Loucy (cell line): ENCODE results near the gene PSMC3IP.
"Not testable (repeated sequence)": the region's sequence is repeated elsewhere in the genome, so short reads cannot be mapped to it uniquely, and the experiment has no call there.

Experiments used
- H2AFZ ChIP-seq: fragments of 200-600 bp; sonication (generic); 2 replicates; pipeline ENCODE4 v1.6.0; 2016; ENCODE audit warnings: antibody characterized with exemption, mild to moderate bottlenecking, low read length, moderate library complexity
- H3F3A ChIP-seq: fragments of 200-600 bp; 2 replicates; pipeline ENCODE4 v1.6.0; 2016; ENCODE audit warnings: antibody characterized with exemption, low read depth, mild to moderate bottlenecking
- H3K27me3 ChIP-seq: fragments of 200-600 bp; sonication (generic); 2 replicates; pipeline ENCODE4 v1.6.1; 2014; ENCODE audit warnings: low read length, mild to moderate bottlenecking; ENCODE audit not compliant: insufficient read depth, poor library complexity, severe bottlenecking
- H3K36me3 ChIP-seq: fragments of 200-600 bp; sonication (generic); 2 replicates; pipeline ENCODE4 v1.6.1; 2016; ENCODE audit warnings: low read length; ENCODE audit not compliant: insufficient read depth
- H3K4me1 ChIP-seq: fragments of 200-600 bp; sonication (generic); 2 replicates; pipeline ENCODE4 v1.5.1; 2014; ENCODE audit warnings: low read length, mild to moderate bottlenecking; ENCODE audit not compliant: insufficient read depth, poor library complexity, severe bottlenecking
- H3K4me2 ChIP-seq: fragments of 200-600 bp; sonication (generic); 2 replicates; pipeline ENCODE4 v1.6.0; 2014; ENCODE audit warnings: antibody characterized with exemption, low read length, low read depth, mild to moderate bottlenecking; ENCODE audit not compliant: poor library complexity, severe bottlenecking
- H3K4me3 ChIP-seq: fragments of 200-600 bp; sonication (generic); 2 replicates; pipeline ENCODE4 v1.5.1; 2014; ENCODE audit warnings: low read length, mild to moderate bottlenecking, mixed read lengths; ENCODE audit not compliant: poor library complexity, severe bottlenecking
- H3K79me2 ChIP-seq: fragments of 200-600 bp; sonication (generic); 2 replicates; pipeline ENCODE4 v1.6.1; 2014; ENCODE audit warnings: low read length; ENCODE audit not compliant: insufficient read depth
- H3K9ac ChIP-seq: fragments of 200-600 bp; sonication (generic); 2 replicates; pipeline ENCODE4 v1.6.0; 2014; ENCODE audit warnings: mild to moderate bottlenecking, low read depth, low read length, moderate library complexity; ENCODE audit not compliant: poor library complexity, severe bottlenecking
- H3K9me2 ChIP-seq: fragments of 200-600 bp; sonication (generic); replicated peaks from 2 replicates; pipeline ENCODE4 v1.6.1; 2016; ENCODE audit warnings: low read depth, low read length, mixed read lengths
- H3K9me3 ChIP-seq: fragments of 200-600 bp; sonication (generic); 2 replicates; pipeline ENCODE4 v1.6.1; 2014; ENCODE audit warnings: mild to moderate bottlenecking, antibody characterized with exemption, low read length, low read depth; ENCODE audit not compliant: insufficient read depth
- H4K20me1 ChIP-seq: fragments of 200-600 bp; sonication (generic); 2 replicates; pipeline ENCODE4 v1.6.0; 2014; ENCODE audit warnings: antibody characterized with exemption, low read length, mild to moderate bottlenecking; ENCODE audit not compliant: insufficient read depth, poor library complexity, severe bottlenecking
- CTCF ChIP-seq: fragments of 200-600 bp; sonication (generic); conservative IDR thresholded peaks from 2 replicates; pipeline ENCODE4 v1.5.1; 2014; ENCODE audit warnings: mild to moderate bottlenecking, antibody characterized with exemption, low read length
- EZH2phosphoT487 ChIP-seq: fragments of 200-600 bp; IDR thresholded peaks from 2 replicates; pipeline ENCODE4 v1.6.1; 2018; ENCODE audit warnings: antibody characterized with exemption, mild to moderate bottlenecking, moderate library complexity, borderline replicate concordance

PSMC3IP gene

GRCh38 chr17:42577532-42578281 lies at the start of gene PSMC3IP:
Gene PSMC3IP (minus strand): TSS chr17:42577729. CDS start chr17:42577686, 43 bp downstream.
- Histone ChIP-seq H4K20me1 (no peaks in the 10 kb centered on the region), H3F3A (no peaks in the 10 kb centered on the region; the same call in 1 of the 2 replicates), H3K9ac (peak within 1 kb of the TSS; percentile 94), H3K9me3 (no peaks in the 10 kb centered on the region), H3K4me3 (peak within 1 kb of the TSS; percentile 99), H3K27me3 (no peaks in the 10 kb centered on the region), H2AFZ (peak within 1 kb of the TSS; percentile 95), H3K9me2 (no peaks in the 10 kb centered on the region), H3K4me2 (peak within 1 kb of the TSS; percentile 95), H3K36me3 (peaks cover 44% of the 10 kb centered on the region; the same call in 1 of the 2 replicates), H3K79me2 (peaks cover 21% of the 10 kb centered on the region), H3K4me1 (peaks cover 11% of the 10 kb centered on the region)
- TF ChIP-seq CTCF: peak; percentile 46
- no peak for TF ChIP-seq EZH2phosphoT487

- Histone ChIP-seq H3K27me3 (no peaks in the 10 kb centered on the region), H4K20me1 (no peaks in the 10 kb centered on the region), H3K9me2 (no peaks in the 10 kb centered on the region), H3K36me3 (no peaks in the 10 kb centered on the region), H3K9me3 (no peaks in the 10 kb centered on the region), H3K9ac (no peak overlapping the region), H3K4me1 (no peaks in the 10 kb centered on the region), H2AFZ (no peak overlapping the region), H3K4me3 (no peak overlapping the region), H3F3A (no peaks in the 10 kb centered on the region), H3K79me2 (no peaks in the 10 kb centered on the region), H3K4me2 (no peak overlapping the region)
- TF ChIP-seq CTCF (no peak), EZH2phosphoT487 (no peak)
Observed at GRCh38 chr17:42623732-42624596, 46.4 kb upstream of the PSMC3IP start.

GRCh38 chr17:42623271-42623670 lies 45.7 kb upstream of the PSMC3IP start:
- H3K4me3 ChIP-seq: no peak overlapping the region
- no peak overlapping the region for H2AFZ ChIP-seq
- no peaks in the 10 kb centered on the region for H3K79me2 ChIP-seq
- no peak overlapping the region for H3K4me2 ChIP-seq
- H3K36me3 ChIP-seq: no peaks in the 10 kb centered on the region
- H4K20me1 ChIP-seq: no peaks in the 10 kb centered on the region
- no peak for TF ChIP-seq CTCF
- no peak for TF ChIP-seq EZH2phosphoT487
- no peak overlapping the region for H3K9ac ChIP-seq
- no peaks in the 10 kb centered on the region for H3K9me3 ChIP-seq
- H3K4me1 ChIP-seq: peaks cover 6% of the 10 kb centered on the region
- no peaks in the 10 kb centered on the region for H3K27me3 ChIP-seq
- no peaks in the 10 kb centered on the region for H3K9me2 ChIP-seq
- no peaks in the 10 kb centered on the region for H3F3A ChIP-seq

GRCh38 chr17:42621987-42622386 lies 44.5 kb upstream of the PSMC3IP start:
- not testable (repeated sequence) for H3K4me3 ChIP-seq, H3K9me2 ChIP-seq, H4K20me1 ChIP-seq, H3K4me1 ChIP-seq, H3K36me3 ChIP-seq, H3K4me2 ChIP-seq, H3K9me3 ChIP-seq, H3K9ac ChIP-seq, H2AFZ ChIP-seq, H3K27me3 ChIP-seq, H3K79me2 ChIP-seq, H3F3A ChIP-seq
